Measurements from ENCODE around the gene NRXN3. TPM values are rescaled to one million over a fixed set of nuclear protein-coding genes. Genes with fewer than 3 reads are reported as not detected.

NRXN3 gene
- total and polyA plus RNA-seq, 2 experiments from 2014 or later = 5.7 to 7.1 TPM

DNA sequence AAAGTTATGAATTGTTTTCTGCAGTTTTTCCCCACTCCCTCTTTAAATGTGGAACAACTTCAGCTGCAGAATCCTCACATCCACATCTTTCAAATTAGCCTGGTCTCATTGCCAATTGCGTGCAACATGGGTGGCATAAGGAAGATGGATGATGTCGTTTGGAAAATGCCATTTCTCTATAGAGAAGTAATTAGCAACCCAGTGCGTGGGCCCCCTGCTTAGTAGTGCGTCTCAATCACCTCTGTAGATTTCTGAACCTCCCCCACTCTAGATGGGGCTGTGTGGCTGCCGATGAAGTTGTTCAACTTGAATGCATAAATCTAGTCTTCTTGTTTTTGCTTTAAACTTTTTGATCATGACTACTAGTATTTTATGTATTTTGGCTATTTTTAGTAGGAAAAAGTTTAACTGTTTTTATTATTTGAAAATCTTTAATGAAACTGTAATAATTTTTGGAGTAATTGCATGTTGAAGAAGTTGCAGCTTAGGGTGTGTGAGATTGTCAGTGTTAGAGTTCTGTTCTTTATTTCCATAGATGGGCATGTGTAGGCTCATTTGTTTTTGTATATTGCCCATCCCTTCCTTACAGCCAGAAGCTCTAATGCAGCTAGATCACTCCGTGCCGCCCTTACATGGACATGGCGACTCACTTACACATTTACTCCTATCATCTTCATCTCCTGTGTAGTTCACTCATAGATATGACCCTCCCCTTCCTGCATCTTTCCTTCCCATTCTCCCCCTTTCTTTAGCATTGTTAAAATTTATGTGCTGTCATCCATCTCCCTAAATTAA, 1683.0 kb downstream of the NRXN3 start:
- no peak overlapping the region for H3K4me3 ChIP-seq
- no peak overlapping the region for H3K27ac ChIP-seq
- H3K4me1 ChIP-seq (ENCODE audit: insufficient read depth) = no peaks in the 10 kb centered on the region
- H3K4me2 ChIP-seq = no peak overlapping the region
- TF ChIP-seq EZH2 (IDR thresholded peaks at IDR 0.05; ENCODE audit: borderline replicate concordance) (no peak), EZH2phosphoT487 (IDR thresholded peaks at IDR 0.05; ENCODE audit: low read depth, severe bottlenecking, unreplicated experiment) (no peak)
- TF ChIP-seq, protein P1, sequence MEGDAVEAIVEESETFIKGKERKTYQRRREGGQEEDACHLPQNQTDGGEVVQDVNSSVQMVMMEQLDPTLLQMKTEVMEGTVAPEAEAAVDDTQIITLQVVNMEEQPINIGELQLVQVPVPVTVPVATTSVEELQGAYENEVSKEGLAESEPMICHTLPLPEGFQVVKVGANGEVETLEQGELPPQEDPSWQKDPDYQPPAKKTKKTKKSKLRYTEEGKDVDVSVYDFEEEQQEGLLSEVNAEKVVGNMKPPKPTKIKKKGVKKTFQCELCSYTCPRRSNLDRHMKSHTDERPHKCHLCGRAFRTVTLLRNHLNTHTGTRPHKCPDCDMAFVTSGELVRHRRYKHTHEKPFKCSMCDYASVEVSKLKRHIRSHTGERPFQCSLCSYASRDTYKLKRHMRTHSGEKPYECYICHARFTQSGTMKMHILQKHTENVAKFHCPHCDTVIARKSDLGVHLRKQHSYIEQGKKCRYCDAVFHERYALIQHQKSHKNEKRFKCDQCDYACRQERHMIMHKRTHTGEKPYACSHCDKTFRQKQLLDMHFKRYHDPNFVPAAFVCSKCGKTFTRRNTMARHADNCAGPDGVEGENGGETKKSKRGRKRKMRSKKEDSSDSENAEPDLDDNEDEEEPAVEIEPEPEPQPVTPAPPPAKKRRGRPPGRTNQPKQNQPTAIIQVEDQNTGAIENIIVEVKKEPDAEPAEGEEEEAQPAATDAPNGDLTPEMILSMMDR (IDR thresholded peaks at IDR 0.05; ENCODE audit: poor library complexity) = no peak
- no peaks in the 10 kb centered on the region for H3K36me3 ChIP-seq (replicated peaks; ENCODE audit: insufficient read depth, low read depth)
- no peaks in the 10 kb centered on the region for H3K9me2 ChIP-seq (replicated peaks; ENCODE audit: insufficient read depth)
- no peaks in the 10 kb centered on the region for H3K9me3 ChIP-seq (ENCODE audit: low read depth)
- no peaks in the 10 kb centered on the region for H3K79me2 ChIP-seq
- no peak for DNase-seq (ENCODE audit: low spot score)
- no peaks in the 10 kb centered on the region for H4K20me1 ChIP-seq (ENCODE audit: insufficient read depth, poor library complexity, severe bottlenecking)
- WGBS (ENCODE audit: low lambda C conversion rate, missing lambda C conversion rate) = 88% methylated on average over 8 of the region's 8 CpGs
- H2AFZ ChIP-seq = no peak overlapping the region
- H3K27me3 ChIP-seq = no peaks in the 10 kb centered on the region

DNA sequence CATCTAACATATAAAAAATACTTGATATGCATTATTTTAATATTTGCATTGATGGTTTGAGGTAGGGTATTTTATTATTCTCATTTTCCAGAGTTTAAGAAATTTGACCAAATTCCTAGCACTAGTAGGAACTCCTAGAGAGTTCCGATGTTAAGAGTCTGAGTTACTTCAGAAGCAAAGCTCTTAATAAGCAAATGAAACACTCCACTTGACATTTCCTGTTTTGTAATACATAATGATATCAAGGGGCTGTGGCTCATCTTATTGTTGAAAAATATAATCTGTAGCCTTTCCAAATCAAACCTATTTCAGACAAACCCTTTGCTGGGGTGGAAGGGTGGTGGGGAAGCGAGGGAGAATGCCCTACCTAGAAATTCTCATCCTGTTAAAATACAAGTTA, 1685.6 kb downstream of the NRXN3 start:
- Histone ChIP-seq H3K79me2 (no peaks in the 10 kb centered on the region), H3K9me2 (replicated peaks; ENCODE audit: insufficient read depth) (no peaks in the 10 kb centered on the region), H3K4me2 (no peak overlapping the region), H2AFZ (no peak overlapping the region), H3K4me1 (ENCODE audit: insufficient read depth) (no peaks in the 10 kb centered on the region), H3K9me3 (ENCODE audit: low read depth) (no peaks in the 10 kb centered on the region), H4K20me1 (ENCODE audit: insufficient read depth, poor library complexity, severe bottlenecking) (no peaks in the 10 kb centered on the region), H3K36me3 (replicated peaks; ENCODE audit: insufficient read depth, low read depth) (no peaks in the 10 kb centered on the region), H3K4me3 (no peak overlapping the region), H3K27ac (no peak overlapping the region), H3K27me3 (no peaks in the 10 kb centered on the region)
- TF ChIP-seq EZH2 (IDR thresholded peaks at IDR 0.05; ENCODE audit: borderline replicate concordance) (no peak), EZH2phosphoT487 (IDR thresholded peaks at IDR 0.05; ENCODE audit: low read depth, severe bottlenecking, unreplicated experiment) (no peak)
- TF ChIP-seq, protein P1 (IDR thresholded peaks at IDR 0.05; ENCODE audit: poor library complexity) = no peak
- 86% methylated on average over 2 of the region's 2 CpGs for WGBS (ENCODE audit: low lambda C conversion rate, missing lambda C conversion rate)
- DNase-seq (ENCODE audit: low spot score) = no peak

DNA sequence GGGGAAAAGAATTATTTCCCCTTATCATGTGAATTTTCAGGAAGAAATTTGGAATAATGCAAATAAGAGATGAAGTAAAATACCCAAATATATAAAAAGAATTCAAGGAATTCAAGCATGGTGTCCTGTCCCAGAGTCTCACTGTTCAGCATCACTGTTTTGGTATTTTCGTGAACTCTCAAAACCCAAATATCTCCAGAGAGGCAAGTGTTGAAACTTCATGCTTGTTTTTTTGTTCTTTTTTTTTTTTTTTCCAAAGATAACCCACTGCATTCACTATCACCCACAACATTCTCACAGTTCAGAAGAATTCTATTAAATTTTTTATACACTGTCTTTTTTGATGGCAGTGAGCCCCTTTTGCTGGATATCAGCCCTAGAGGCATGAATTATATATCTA, 1686.2 kb downstream of the NRXN3 start:
- Histone ChIP-seq H2AFZ (no peak overlapping the region), H3K4me3 (no peak overlapping the region), H3K4me1 (ENCODE audit: insufficient read depth) (no peaks in the 10 kb centered on the region), H3K79me2 (no peaks in the 10 kb centered on the region), H3K27me3 (no peaks in the 10 kb centered on the region), H3K9me2 (replicated peaks; ENCODE audit: insufficient read depth) (no peaks in the 10 kb centered on the region), H3K36me3 (replicated peaks; ENCODE audit: insufficient read depth, low read depth) (no peaks in the 10 kb centered on the region), H3K9me3 (ENCODE audit: low read depth) (no peaks in the 10 kb centered on the region), H3K27ac (no peak overlapping the region), H3K4me2 (no peak overlapping the region), H4K20me1 (ENCODE audit: insufficient read depth, poor library complexity, severe bottlenecking) (no peaks in the 10 kb centered on the region)
- WGBS (ENCODE audit: low lambda C conversion rate, missing lambda C conversion rate) = 82% methylated on average over 1 of the region's 1 CpG
- DNase-seq (ENCODE audit: low spot score) = no peak
- TF ChIP-seq EZH2phosphoT487 (IDR thresholded peaks at IDR 0.05; ENCODE audit: low read depth, severe bottlenecking, unreplicated experiment) (no peak), EZH2 (IDR thresholded peaks at IDR 0.05; ENCODE audit: borderline replicate concordance) (no peak)
- TF ChIP-seq, protein P1 (IDR thresholded peaks at IDR 0.05; ENCODE audit: poor library complexity) = no peak
